Esophagus muscularis mucosa (tissue), 4 donors: ENCODE measurements around the gene PPP3CB. TPM values are rescaled to one million over a fixed set of nuclear protein-coding genes. Genes with fewer than 3 reads are reported as not detected.

ENCODE experiments used
- DNase-seq: peaks from one replicate; pipeline ENCODE4 v3.0.0-alpha.2; 2017; ENCODE audit errors: extremely low spot score
- H3K27ac ChIP-seq, 4 donors: fragments of 200-600 bp; sonication (generic); replicated peaks in 1 of 4; 1 replicate in 3 of 4; 2 replicates in 1 of 4; pipeline ENCODE4 v1.5.1; 2016 to 2019; ENCODE audit warnings: mild to moderate bottlenecking in 1 of 4
- H3K27me3 ChIP-seq, 4 donors: fragments of 200-600 bp; sonication (generic); one replicate each; pipeline versions ENCODE4 v1.5.1 to v1.6.0; 2016 to 2019
- H3K36me3 ChIP-seq, 4 donors: fragments of 200-600 bp; sonication (generic); one replicate each; pipeline ENCODE4 v1.5.1; 2016 to 2019
- H3K4me1 ChIP-seq, 4 donors: fragments of 200-600 bp; sonication (generic); one replicate each; pipeline ENCODE4 v1.5.1; 2016 to 2019
- H3K4me3 ChIP-seq, 4 donors: fragments of 200-600 bp; sonication (generic); 1 replicate in 2 of 4; 2 replicates in 2 of 4; pipeline ENCODE4 v1.5.1; 2016 to 2019; ENCODE audit warnings: mild to moderate bottlenecking in 4 of 4, moderate library complexity in 1 of 4
- H3K9me3 ChIP-seq, 4 donors: fragments of 200-600 bp; sonication (generic); 1 replicate in 3 of 4; 2 replicates in 1 of 4; pipeline ENCODE4 v1.5.1; 2016 to 2019
- CTCF ChIP-seq, 3 experiments: fragments of 200-600 bp in 2 of 3; fragments of 450-650 bp in 1 of 3; sonication (generic) in 2 of 3; IDR thresholded peaks; one replicate each; pipeline ENCODE4 v1.5.1; 2017 to 2019; ENCODE audit warnings: antibody characterized with exemption in 3 of 3, mild to moderate bottlenecking in 2 of 3, moderate library complexity in 1 of 3
- EP300 ChIP-seq: sonication (generic); formaldehyde crosslinking; IDR thresholded peaks from one replicate; pipeline ENCODE4 v1.6.1; 2017; ENCODE audit warnings: antibody characterized with exemption
- POLR2A ChIP-seq: fragments of 450-650 bp; IDR thresholded peaks from one replicate; pipeline ENCODE4 v1.6.1; 2017; ENCODE audit warnings: antibody characterized with exemption, moderate library complexity, mild to moderate bottlenecking, low read depth
- POLR2AphosphoS5 ChIP-seq, 2 donors: sonication (generic); formaldehyde crosslinking; IDR thresholded peaks; one replicate each; pipeline ENCODE4 v1.6.1; 2017; ENCODE audit warnings: antibody characterized with exemption in 2 of 2
- WGBS: methylation state at CpG from one replicate; pipeline ENCODE4 v1.1.5; 2018; 5-methylcytosine and 5-hydroxymethylcytosine counted together
- intact Hi-C: fragments of 100-400 bp; cut with DNase I; formaldehyde crosslinking; loops from one replicate; pipeline ENCODE4 v1.15.1; 2023
- total RNA-seq, 4 donors: library from RNA; depleted of rRNA; stranded (reverse); fragments of >200 nt; gene quantifications; one replicate each; pipeline versions ENCODE4 v1.1.0 to v1.2.1, GENCODE V29; 2016

PPP3CB gene
- total RNA-seq, 4 donors from 2014 or later, result 67.1 to 106 (median 71.6) TPM

- Histone ChIP-seq H3K36me3 (peaks cover 7 to 55% (median 14%) of the 10 kb centered on the region in 4 donors), H3K4me1 (no peaks in the 10 kb centered on the region)
Observed at GRCh38 chr10:73432646-73433537, 62.9 kb downstream of the PPP3CB start.

GRCh38 chr10:73426318-73426717, 69.5 kb downstream of the PPP3CB start:
- no peak overlapping the region for H3K4me3 ChIP-seq
- no peak for DNase-seq
- WGBS, result 96% methylated on average over 4 of the region's 4 CpGs
- no peaks in the 10 kb centered on the region for H3K27me3 ChIP-seq
- no peak overlapping the region for H3K27ac ChIP-seq
- no peaks in the 10 kb centered on the region for H3K4me1 ChIP-seq
- intact Hi-C loops, result no loop called here
- H3K9me3 ChIP-seq, result no peaks in the 10 kb centered on the region
- no peak for TF ChIP-seq CTCF (IDR thresholded peaks at IDR 0.05)
- no peak for TF ChIP-seq POLR2A
- no peak for TF ChIP-seq POLR2AphosphoS5 (IDR thresholded peaks at IDR 0.05)
- TF ChIP-seq EP300, result no peak
- H3K36me3 ChIP-seq, result peaks cover 46 to 82% (median 59%) of the 10 kb centered on the region in 4 donors

More at GRCh38 chr10:73432646-73433537, 62.9 kb downstream of the PPP3CB start:
- no peak for DNase-seq
- Histone ChIP-seq H3K4me3 (no peak overlapping the region), H3K9me3 (no peaks in the 10 kb centered on the region), H3K27me3 (no peaks in the 10 kb centered on the region), H3K27ac (no peak overlapping the region)
- WGBS, result 69% methylated on average over 2 of the region's 2 CpGs
- TF ChIP-seq EP300, result no peak
- TF ChIP-seq CTCF (IDR thresholded peaks at IDR 0.05), result no peak
- no peak for TF ChIP-seq POLR2A
- no peak for TF ChIP-seq POLR2AphosphoS5 (IDR thresholded peaks at IDR 0.05)
- intact Hi-C loops, result no loop called here

GRCh38 chr10:73424478-73424877, 71.3 kb downstream of the PPP3CB start:
- Histone ChIP-seq H3K27me3 (no peaks in the 10 kb centered on the region), H3K4me3 (no peak overlapping the region), H3K9me3 (no peaks in the 10 kb centered on the region), H3K27ac (no peak overlapping the region), H3K36me3 (peaks cover 46 to 78% (median 59%) of the 10 kb centered on the region in 4 donors), H3K4me1 (no peaks in the 10 kb centered on the region)
- TF ChIP-seq POLR2AphosphoS5 (IDR thresholded peaks at IDR 0.05) (no peak), POLR2A (no peak), CTCF (IDR thresholded peaks at IDR 0.05) (no peak), EP300 (no peak)
- intact Hi-C loops, result no loop called here
- DNase-seq, result no peak
- 95% methylated on average over 3 of the region's 3 CpGs for WGBS

GRCh38 chr10:73423309-73423708, 72.5 kb downstream of the PPP3CB start:
- Histone ChIP-seq H3K27me3 (no peaks in the 10 kb centered on the region), H3K9me3 (no peaks in the 10 kb centered on the region), H3K36me3 (peaks cover 46 to 70% (median 59%) of the 10 kb centered on the region in 4 donors), H3K27ac (no peak overlapping the region), H3K4me1 (no peaks in the 10 kb centered on the region), H3K4me3 (no peak overlapping the region)
- TF ChIP-seq POLR2AphosphoS5 (IDR thresholded peaks at IDR 0.05), result no peak
- no peak for TF ChIP-seq EP300
- no peak for TF ChIP-seq CTCF (IDR thresholded peaks at IDR 0.05)
- TF ChIP-seq POLR2A, result no peak
- DNase-seq, result no peak
- intact Hi-C loops, result no loop called here
